ENCODE measurements around the gene LCN10. TPM values are rescaled to one million over a fixed set of nuclear protein-coding genes. Genes with fewer than 3 reads are reported as not detected.
"Not testable (repeated sequence)": the region's sequence is repeated elsewhere in the genome, so short reads cannot be mapped to it uniquely, and the experiment has no call there.

Gene LCN10
- total RNA-seq, 4 donors from 2014 or later, result 3.5 to 10.2 (median 5.0) TPM

DNA sequence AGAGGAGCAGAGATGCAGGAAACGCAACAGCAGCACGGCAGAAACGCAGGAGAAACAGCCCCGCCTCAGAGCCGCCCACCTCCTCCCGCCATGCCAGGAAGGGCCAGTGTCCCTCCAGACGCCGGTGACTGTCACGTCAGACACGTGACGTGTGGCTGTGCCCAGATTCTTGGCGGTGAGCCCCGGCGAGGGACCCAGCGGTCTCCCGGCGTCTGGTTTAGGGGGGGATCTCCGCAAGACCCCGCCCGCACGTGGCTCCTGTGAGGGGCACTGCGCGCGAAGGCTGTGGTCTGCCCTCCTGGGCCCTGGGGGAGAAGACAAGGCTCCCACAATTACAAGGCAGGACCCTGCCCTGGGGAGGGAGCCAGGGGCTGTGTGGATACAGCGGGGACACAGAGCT, 17.7 kb upstream of the LCN10 start:
- ATAC-seq (ENCODE audit: low FRiP score), result no peak
- TF ChIP-seq CTCF (IDR thresholded peaks at IDR 0.05), result no peak
- DNase-seq (ENCODE audit: low spot score), result no peak

GRCh38 chr9:136759436-136760325, 16.9 kb upstream of the LCN10 start:
- no peak for DNase-seq (ENCODE audit: low spot score)
- ATAC-seq (ENCODE audit: low FRiP score), result no peak
- TF ChIP-seq CTCF (IDR thresholded peaks at IDR 0.05), result no peak

DNA sequence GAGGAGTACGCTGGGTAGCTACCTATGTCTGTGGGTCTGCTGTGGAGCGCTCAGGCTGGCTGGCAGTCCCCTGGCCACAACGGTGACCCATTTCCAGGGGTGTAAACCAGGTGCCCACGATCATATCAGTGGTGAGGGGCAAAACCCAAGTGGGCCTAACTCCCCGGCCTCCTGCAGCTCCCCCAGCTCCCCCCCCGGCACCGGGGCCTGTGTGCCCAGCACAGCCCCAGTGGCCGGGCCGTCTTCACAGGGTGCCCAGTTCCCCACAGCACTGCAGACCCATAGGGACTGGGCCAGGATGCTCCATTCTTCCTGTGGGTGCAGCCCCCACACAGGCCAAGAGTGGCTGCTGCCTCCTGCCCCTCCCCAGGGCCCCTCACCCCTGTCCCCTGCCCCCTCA, 16.3 kb upstream of the LCN10 start:
- no peak for TF ChIP-seq CTCF (IDR thresholded peaks at IDR 0.05)
- DNase-seq (ENCODE audit: low spot score) (no peak), ATAC-seq (ENCODE audit: low FRiP score) (no peak)

DNA sequence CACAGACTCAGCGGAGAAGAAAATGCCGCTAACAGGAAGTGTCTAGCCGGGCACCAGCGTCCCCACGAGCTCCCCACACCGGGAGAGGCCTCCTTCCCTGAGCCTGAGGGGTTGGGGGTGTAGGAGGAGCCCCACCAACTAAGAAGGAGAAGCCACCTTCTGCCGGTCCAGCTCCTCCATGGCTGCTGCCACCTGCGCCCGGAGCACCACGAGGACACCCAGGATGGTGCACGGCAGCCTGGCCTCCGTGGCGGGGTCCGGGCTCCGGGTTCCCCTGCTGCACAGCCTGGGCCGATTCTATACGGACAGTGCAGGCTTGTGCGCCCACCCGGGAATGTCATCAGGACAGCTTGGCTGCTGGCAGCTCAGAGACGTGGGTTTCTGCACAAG, 15.0 kb upstream of the LCN10 start:
- no peak for TF ChIP-seq CTCF (IDR thresholded peaks at IDR 0.05)
- DNase-seq (ENCODE audit: low spot score), result no peak

GRCh38 chr9:136757328-136757727, 14.6 kb upstream of the LCN10 start:
- no peak for DNase-seq (ENCODE audit: low spot score)
- ATAC-seq (ENCODE audit: low FRiP score), result no peak
- TF ChIP-seq CTCF (IDR thresholded peaks at IDR 0.05), result no peak

More for the DNA sequence above, 15.0 kb upstream of the LCN10 start:
- no peak for ATAC-seq (ENCODE audit: low FRiP score)

DNA sequence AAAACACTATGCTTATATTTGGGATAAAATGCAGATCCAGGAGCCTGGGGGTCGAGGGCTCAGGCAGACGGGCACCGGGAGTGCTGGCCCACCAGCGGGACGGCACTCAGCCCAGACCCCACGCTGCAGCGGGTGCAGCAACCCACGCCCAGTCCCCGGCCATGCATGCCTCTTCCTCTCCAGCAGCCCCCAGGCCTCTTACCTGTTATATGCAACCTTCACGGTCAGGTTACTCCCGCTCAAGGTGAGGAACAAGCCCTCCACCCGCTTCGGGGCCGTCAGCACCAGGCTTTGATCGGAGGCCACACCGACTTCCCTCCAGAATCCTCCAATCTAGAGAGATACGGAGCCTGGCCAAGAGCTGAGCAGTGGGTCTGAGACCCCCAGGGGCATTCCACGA, 14.1 kb upstream of the LCN10 start:
- DNase-seq (ENCODE audit: low spot score), result no peak
- no peak for ATAC-seq (ENCODE audit: low FRiP score)
- no peak for TF ChIP-seq CTCF (IDR thresholded peaks at IDR 0.05)

GRCh38 chr9:136756134-136756438, 13.3 kb upstream of the LCN10 start:
- no peak for ATAC-seq (ENCODE audit: low FRiP score)
- no peak for TF ChIP-seq CTCF (IDR thresholded peaks at IDR 0.05)
- DNase-seq (ENCODE audit: low spot score), result no peak

DNA sequence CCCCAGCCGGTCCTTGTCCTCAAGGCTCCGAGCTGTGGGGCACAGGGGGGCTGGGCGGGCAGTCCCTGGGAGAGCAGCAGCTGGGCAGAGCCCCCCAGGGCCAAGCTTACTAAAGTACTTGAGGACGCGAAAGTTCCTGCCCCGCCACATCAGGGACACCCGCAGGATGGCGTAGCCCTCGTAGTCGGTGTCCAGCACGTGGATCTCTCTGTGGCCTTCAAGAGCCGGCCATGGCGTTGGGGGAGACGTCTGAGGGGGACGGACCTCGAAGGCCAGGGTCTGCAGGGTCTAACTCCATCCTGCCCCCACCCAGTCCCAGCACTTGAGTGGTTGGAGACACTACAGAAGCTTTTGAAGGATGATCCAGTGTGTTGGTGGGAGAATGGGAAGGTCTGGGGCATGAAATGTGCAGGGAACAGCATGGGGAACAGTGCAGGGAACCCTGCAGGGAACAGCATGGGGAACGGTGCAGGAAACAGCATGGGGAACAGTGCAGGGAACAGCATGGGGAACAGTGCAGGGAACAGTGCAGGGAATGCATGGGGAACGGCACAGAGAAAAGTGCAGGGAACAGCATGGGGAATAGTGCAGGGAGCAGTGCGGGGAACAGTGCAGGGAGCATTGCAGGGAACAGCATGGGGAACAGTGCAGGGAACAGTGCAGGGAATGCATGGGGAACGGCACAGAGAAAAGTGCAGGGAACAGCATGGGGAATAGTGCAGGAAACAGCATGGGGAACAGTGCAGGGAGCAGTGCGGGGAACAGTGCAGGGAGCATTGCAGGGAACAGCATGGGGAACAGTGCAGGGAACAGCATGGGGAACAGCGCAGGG, 12.8 kb upstream of the LCN10 start:
- DNase-seq (ENCODE audit: low spot score); ATAC-seq (ENCODE audit: low FRiP score): not testable (repeated sequence)

Data from omental fat pad (tissue), 4 donors.